Activated CD4-positive, alpha-beta T cell treated with anti-CD3 and anti-CD28 coated beads, Interleukin-10, Interleukin-2, amounts not matched to agents 100 ng/mL and 50 ng/mL, durations not matched to agents 16 hours and 8 hours (primary cell): ENCODE results near the gene MT1HL1.
"Not testable (repeated sequence)": the region's sequence is repeated elsewhere in the genome, so short reads cannot be mapped to it uniquely, and the experiment has no call there.

Experiments
- DNase-seq: peaks from one replicate; pipeline ENCODE4 v3.0.0-alpha.2; 2020

The MT1HL1 gene

DNA sequence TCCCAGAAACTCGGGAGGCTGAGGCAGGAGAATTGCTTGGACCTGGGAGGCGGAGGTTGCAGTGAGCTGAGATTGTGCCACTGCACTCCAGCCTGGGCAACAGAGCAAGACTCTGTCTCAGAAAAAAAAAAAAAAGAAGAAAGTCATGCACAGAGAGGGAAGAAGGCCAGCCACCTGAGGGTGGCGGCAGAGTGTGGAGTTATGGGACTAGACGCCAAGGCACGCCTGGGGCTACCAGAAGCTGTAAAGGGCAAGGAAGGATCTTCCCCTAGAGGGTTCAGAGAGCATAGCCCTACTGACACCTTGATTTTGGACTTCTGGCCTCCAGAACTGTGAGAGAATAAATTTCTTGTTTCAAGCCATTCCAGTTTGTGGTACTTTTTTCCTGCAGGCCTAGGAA lies 30.2 kb downstream of the MT1HL1 start:
- not testable (repeated sequence) for DNase-seq

DNA sequence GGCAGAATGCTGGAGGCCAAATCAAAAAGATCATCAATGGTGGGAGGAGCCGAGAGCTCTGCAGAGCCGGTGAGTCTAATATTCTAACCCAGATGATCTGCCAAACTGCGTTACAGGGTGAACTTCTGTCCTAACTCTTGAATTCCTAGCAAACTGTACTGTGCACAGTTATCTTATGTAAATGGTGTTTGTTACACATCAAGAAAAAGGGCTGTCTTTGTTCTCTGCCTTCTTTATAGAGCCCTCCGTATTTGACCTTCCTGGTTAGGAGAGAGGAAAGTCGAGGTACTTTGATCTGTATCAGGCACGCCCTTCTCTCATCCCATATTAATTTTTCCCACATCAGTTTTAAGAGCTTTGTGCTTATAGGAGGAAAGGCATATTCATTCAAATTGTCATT lies 37.6 kb downstream of the MT1HL1 start:
- no peak for DNase-seq

DNA sequence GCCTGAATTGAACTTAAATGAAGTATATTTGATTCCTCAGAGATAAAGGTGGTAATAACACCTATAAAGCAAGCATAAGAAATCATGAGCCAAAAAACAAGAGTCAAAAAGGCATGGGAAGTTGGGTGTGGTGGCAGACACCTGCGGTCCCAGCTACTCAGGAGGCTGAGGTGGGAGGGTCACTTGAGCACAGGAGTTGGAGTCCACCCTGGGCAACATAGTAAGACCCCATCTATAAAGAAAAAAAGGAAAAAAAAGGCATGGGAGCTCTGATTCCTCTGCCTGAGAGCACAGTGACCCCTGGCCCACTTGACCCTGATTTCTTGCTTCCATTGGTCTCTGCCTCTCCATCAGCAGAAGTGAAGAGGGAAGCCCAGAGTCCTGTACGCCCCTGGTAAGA lies 40.3 kb downstream of the MT1HL1 start:
- no peak for DNase-seq

DNA sequence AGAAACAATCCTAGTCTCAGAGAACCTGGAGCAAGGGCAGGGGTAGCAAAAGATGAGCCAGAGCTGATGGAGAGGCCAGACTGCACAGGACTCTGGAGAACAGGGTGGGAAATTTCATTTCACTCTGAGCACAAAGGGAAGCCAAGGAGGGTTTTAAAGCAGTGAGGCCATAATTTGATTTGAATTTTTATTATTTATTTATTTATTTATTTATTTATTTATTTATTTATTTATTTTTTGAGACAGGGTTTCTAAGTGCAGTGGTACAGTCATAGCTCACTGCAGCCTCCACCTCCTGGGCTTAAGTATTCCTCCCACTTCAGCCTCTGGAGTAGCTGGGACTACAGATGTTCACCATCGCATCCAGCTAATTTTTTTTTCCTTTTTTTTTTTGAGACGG lies 45.1 kb downstream of the MT1HL1 start:
- no peak for DNase-seq

DNA sequence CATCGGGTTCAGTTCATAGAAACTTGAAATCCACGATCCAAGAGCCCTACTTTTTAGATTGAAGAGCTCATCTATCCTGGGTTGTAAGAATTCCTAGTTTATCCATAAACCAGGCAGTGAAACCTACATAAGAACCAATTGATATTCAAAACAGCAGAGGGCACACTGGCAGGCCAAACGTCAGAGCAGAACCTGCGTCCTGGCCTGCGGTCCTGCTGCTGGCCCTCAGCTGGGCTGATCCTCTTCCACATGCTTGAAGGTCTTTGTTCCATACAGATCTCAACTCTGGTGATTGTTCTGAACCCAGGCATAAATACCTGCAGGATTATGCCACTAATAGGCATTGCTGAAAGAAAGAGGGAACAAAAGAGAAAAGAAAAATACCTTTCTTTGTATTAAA lies 47.0 kb downstream of the MT1HL1 start:
- DNase-seq, result no peak
